ENCODE data around the gene NOVA1.
"Not testable (repeated sequence)": the region's sequence is repeated elsewhere in the genome, so short reads cannot be mapped to it uniquely, and the experiment has no call there.

Gene NOVA1

DNA sequence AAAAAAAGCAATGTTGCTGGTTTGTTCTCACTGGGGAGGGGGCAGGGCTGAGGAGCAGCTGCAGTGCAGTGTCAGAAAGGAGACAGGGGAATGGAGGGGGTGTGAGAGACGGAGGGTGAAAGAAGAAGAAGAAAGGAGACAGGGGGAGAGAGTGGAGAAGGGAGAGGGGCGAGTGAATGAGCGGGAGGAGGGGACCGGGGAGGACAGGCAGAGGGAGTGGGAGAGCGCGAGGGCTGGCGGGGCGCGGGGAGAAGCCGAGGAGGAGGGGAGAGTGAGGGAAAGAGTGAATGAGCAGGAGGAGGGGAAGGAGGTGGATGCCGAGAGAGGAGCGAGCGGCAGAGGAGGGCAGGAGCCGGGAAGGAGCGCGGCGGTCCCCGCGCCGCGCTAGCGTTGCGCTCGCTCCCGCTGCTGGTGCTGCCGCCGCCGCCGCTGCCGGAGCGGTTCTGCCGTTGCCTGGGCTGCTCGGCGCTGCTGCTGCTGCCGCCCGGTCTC is at the start of gene NOVA1:
Gene NOVA1 (minus strand): TSS at position 445 of the 492 bp plus-strand sequence. CDS start 597 bp downstream, outside the sequence.
- DNase-seq (ENCODE audit: low read depth in 2 of 2), result no peak

- not testable (repeated sequence) for DNase-seq (ENCODE audit: low read depth in 2 of 2)
Observed at GRCh38 chr14:26645057-26645456, 47.2 kb upstream of the NOVA1 start.

DNA sequence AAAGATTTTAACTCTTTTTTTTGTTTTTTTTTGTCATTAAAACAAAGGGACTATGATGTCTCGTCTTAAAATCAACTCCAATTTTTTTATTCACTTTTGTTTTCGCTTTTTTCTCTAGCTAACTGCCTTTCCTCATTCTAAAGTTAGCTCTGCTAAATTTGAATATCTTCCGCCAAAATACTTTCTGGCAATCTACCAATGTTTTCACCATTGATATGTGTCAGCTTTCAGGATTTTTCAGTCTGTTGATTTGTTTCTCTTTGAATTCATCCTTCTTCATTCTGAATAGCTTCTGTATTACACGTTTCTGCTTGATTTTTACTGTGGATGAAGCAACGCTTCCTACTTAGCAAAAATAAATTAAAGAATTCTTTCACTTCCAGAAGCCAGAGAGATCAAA is 38.7 kb upstream of the NOVA1 start:
- no peak for DNase-seq (ENCODE audit: low read depth in 2 of 2)

GRCh38 chr14:26634946-26635345 is 37.1 kb upstream of the NOVA1 start:
- not testable (repeated sequence) for DNase-seq (ENCODE audit: low read depth in 2 of 2)

DNA sequence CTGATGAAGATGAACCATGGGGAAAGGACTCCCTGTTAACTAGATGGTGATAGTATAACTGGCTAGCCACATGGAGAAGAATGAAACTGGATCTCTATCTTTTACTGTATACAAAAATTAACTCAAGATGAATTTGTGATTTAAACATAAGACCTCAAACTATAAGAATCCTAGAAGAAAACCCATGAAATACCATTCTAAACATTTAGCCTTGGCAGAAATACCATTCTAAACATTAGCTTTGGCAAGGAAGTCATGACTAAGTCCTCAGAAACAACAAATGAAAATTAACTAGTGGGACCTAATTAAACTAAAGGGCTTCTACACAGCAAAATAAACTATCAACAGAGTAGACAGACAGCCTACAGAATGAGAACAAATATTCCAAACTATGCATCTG is 28.4 kb upstream of the NOVA1 start:
- DNase-seq (ENCODE audit: low read depth in 2 of 2), result no peak

GRCh38 chr14:26622611-26623010 is 24.8 kb upstream of the NOVA1 start:
- DNase-seq (ENCODE audit: low read depth in 2 of 2), result no peak

DNA sequence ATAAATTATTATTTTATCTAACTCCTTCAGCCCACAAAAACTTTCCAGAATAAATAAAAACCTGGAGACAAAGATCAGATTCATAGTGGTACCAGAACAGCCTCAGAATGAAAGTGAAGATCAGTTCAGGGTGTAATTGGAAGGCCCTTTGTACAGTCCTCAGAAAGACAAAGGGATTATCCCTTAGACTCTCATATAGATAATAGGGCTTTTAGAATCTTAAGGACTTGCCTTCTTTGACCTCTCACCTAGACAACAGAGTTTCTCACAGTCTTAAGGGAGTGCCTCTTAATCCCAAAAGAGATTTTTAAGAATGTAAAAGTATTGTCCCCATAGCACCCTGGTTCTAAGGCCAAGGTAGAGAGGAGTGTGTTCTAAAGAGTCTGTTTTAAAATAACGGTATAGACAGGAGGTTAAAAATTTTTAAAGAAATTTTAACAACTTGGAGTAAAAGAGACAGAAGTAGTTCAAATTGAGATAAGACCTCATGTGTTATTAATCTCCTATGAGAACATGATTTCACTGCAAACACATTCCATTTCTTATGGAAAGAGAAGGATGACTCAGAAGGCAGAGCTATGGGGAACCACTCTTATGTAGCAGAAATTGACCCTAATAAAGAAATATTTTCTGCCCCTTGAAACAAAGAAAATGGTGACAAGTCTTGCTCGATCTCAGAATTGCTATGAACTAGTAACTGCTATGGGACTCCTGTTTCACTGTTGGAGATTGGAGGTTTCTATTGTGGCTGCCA is 24.2 kb upstream of the NOVA1 start:
- no peak for DNase-seq (ENCODE audit: low read depth in 2 of 2)

GRCh38 chr14:26621364-26621763 is 23.5 kb upstream of the NOVA1 start:
- DNase-seq (ENCODE audit: low read depth in 2 of 2), result no peak

DNA sequence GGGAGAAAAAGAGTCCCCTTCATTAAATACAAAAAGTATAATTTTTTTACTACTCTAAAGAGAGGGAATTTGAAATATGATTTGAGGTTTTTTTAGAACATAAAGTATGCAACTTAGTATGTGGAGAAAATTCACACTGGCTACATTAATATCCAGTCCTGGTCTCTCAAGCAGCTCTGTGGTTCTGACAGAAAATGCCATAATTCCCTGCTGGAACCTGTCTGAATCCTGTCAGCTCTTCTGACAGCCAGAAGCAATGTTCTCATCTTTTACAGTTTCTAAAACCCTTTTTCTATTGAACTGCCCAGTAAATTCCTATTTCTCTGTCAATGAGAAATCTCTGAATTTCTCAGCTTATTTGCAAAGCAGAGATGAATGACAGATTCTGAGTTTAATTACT is 13.4 kb upstream of the NOVA1 start:
- no peak for DNase-seq (ENCODE audit: low read depth in 2 of 2)

- DNase-seq (ENCODE audit: low read depth in 2 of 2), result no peak
Observed at GRCh38 chr14:26606729-26607312, 9.0 kb upstream of the NOVA1 start.

DNA sequence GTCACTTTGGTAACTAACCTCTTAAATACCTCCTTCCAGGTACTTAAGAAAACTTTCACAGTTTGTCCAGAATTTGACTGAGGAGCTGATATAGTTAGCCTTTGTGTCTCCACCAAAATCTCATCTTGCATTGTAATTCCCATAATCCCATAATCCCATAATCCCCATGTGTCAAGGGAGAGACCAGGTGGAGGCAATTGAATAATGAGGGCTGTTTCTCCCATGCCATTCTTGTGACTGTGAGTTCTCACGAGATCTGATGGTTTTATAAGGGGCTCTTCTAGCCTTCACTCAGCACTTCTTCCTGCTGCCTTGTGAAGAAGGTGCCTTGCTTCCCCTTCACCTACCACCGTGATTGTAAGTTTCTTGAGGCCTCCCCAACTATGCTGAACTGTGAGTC is 7.8 kb upstream of the NOVA1 start:
- no peak for DNase-seq (ENCODE audit: low read depth in 2 of 2)

GRCh38 chr14:26602902-26603301 is 5.1 kb upstream of the NOVA1 start:
- DNase-seq (ENCODE audit: low read depth in 2 of 2), result no peak

DNA sequence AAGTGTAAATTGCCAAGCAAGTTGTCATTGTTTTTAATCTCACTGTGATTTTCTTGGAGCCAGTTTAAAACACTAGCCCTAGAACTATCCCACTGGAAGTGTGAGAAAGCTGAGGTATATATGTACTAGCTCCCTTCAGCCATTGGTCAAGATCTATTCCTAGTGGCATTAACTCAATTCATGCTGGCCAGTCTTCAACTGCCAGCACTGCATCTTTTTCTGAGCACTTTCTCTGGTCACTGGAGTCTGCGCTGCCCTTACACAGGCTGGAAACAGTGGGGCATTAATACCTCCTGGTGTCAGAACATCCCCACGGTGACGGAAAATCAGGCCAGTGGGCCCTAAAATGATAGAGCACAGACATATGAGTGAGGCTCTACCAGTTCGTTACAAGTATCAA is 4.0 kb upstream of the NOVA1 start:
- no peak for DNase-seq (ENCODE audit: low read depth in 2 of 2)

DNA sequence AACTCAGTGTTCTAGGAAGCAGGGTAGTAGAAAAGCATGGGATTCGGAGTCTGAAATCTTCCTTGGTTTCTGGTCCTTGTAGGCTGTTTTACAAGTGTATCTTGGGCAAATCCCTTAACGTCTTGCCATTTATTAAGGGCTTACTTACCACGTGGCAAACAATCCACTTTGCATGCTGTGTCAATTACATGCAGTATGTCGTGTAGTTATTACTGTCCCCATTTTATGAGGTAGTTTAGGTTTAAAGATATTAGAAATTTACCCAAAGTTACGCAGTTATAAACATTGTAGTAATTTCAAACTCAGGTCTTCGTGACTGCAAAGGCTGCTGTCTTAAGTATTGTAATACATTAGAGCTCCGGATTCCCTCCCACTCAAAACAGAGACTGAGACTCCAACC is 1.5 kb upstream of the NOVA1 start:
- DNase-seq (ENCODE audit: low read depth in 2 of 2), result no peak

DNA sequence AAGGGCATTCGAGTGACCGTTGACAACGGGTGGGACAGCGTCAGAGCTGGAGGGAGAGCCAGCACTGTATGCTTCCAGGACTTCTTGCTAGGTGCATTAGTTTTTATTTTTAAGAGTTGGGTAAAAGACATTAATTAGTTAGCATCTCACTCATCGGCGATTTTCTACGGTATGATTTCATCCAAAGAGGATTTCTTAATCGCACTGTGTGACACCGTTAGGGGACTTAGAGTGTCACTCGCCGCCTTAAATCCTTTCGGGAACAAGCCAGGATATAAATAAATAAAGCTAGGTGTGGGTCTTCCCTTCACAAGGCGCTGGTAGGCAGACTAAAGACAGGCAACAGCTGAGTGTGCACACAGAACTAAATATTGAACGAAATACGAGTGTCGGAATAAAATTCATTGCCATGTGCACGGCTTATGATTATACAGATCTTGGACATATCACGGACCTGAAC is 869 bp upstream of the NOVA1 start:
- DNase-seq (ENCODE audit: low read depth in 2 of 2), result no peak

GRCh38 chr14:26598081-26598671 is 343 bp upstream of the NOVA1 start:
- no peak for DNase-seq (ENCODE audit: low read depth in 2 of 2)

DNA sequence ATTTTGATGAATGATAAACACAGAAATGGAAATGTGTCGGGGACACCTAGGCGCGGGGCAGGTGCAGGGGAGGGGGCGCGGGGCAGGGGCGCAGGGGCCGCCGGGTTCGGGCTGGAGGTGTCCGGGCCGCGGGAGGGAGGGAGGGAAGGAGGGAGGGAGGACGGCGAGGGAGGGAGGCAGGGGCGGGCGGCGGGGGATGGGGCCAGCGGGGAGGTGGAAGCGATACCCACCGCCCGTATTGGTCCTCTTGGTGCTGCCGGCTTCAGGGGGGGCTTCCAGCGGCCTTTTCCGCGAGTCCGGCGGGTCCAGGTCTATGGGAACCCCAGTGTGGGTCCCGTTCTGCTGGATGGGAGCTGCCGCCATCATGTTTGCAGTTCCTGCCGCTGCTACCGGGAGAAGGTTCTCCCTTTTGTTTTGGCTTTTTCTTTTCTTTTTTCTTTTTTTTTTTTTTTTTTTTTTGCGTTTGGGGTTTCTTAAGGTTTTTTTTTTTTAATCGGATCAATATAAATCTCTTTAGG is 703 bp downstream of the NOVA1 start:
- no peak for DNase-seq (ENCODE audit: low read depth in 2 of 2)

GRCh38 chr14:26596543-26597061 is 1.2 kb downstream of the NOVA1 start:
- DNase-seq (ENCODE audit: low read depth in 2 of 2), result no peak

GRCh38 chr14:26595926-26596542 is 1.8 kb downstream of the NOVA1 start:
- no peak for DNase-seq (ENCODE audit: low read depth in 2 of 2)

- DNase-seq (ENCODE audit: low read depth in 2 of 2), result no peak
Observed at GRCh38 chr14:26594756-26595545, 2.9 kb downstream of the NOVA1 start.

GRCh38 chr14:26594148-26594547 is 3.7 kb downstream of the NOVA1 start:
- no peak for DNase-seq (ENCODE audit: low read depth in 2 of 2)
